Suprapubic skin (tissue), 3 donors: ENCODE data around the gene CDHR3.

Source experiments
- POLR2AphosphoS5 ChIP-seq, 3 donors: sonication (generic); formaldehyde crosslinking; IDR thresholded peaks; one replicate each; pipeline ENCODE4 v1.6.1; 2017; ENCODE audit warnings: antibody characterized with exemption in 3 of 3
- TF ChIP-seq, protein P1 (sequence below), 2 donors: fragments of 200-600 bp in 1 of 2; fragments of 450-650 bp in 1 of 2; sonication (generic) in 1 of 2; IDR thresholded peaks; one replicate each; pipeline ENCODE4 v1.5.1; 2016 to 2019; ENCODE audit warnings: antibody characterized with exemption in 2 of 2, mild to moderate bottlenecking in 1 of 2, moderate library complexity in 1 of 2

DNA sequence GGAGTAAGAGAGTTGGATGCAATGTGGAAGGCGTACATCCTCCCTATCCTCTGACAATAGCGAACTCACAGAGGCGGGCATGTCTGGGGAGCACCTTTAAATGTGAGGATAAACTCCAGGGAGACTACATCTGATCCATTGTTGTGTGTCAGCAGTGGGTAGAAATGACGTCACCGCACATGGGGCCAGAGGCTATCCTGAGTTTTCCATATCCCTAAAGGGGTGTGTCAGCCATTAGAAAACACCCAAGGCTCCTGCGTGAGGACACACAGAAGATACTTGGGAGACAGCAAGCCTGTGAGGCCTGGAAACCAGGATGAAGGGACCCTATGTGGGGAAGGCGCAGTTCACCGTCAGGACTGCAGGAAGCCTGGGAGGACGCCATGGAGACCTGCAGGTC lies 17.2 kb upstream of the CDHR3 start:
- no peak for TF ChIP-seq POLR2AphosphoS5 (IDR thresholded peaks at IDR 0.05)
- TF ChIP-seq, protein P1, sequence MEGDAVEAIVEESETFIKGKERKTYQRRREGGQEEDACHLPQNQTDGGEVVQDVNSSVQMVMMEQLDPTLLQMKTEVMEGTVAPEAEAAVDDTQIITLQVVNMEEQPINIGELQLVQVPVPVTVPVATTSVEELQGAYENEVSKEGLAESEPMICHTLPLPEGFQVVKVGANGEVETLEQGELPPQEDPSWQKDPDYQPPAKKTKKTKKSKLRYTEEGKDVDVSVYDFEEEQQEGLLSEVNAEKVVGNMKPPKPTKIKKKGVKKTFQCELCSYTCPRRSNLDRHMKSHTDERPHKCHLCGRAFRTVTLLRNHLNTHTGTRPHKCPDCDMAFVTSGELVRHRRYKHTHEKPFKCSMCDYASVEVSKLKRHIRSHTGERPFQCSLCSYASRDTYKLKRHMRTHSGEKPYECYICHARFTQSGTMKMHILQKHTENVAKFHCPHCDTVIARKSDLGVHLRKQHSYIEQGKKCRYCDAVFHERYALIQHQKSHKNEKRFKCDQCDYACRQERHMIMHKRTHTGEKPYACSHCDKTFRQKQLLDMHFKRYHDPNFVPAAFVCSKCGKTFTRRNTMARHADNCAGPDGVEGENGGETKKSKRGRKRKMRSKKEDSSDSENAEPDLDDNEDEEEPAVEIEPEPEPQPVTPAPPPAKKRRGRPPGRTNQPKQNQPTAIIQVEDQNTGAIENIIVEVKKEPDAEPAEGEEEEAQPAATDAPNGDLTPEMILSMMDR (IDR thresholded peaks at IDR 0.05) = no peak
